ENCODE results near the gene REXO4. TPM values are rescaled to one million over a fixed set of nuclear protein-coding genes. Genes with fewer than 3 reads are reported as not detected.

Gene REXO4
- total and polyA plus RNA-seq, 2 of the 13 experiments (the other 11 are each of a cell fraction or from before 2014, with no cell fraction given), result 18.5 to 30.4 TPM

GRCh38 chr9:133377721-133378216 is 40.0 kb downstream of the REXO4 start (continued):
- no peak for TF ChIP-seq ZNF143 (CRISPR knock-in tag; IDR thresholded peaks at IDR 0.05)
- no peak for TF ChIP-seq NR1H2 (CRISPR knock-in tag; IDR thresholded peaks at IDR 0.05; ENCODE audit: borderline replicate concordance, low read depth)
- TF ChIP-seq ZNF784 (CRISPR knock-in tag; IDR thresholded peaks at IDR 0.05; ENCODE audit: borderline replicate concordance), result no peak
- no peak for TF ChIP-seq DZIP1 (CRISPR knock-in tag; IDR thresholded peaks at IDR 0.05)
- TF ChIP-seq ZNF232 (CRISPR knock-in tag; IDR thresholded peaks at IDR 0.05; ENCODE audit: borderline replicate concordance), result peak; percentile 64; the same call in 1 of the 2 replicates
- no peak for TF ChIP-seq TBP (CRISPR knock-in tag; IDR thresholded peaks at IDR 0.05)
- TF ChIP-seq CSRNP1 (CRISPR knock-in tag; IDR thresholded peaks at IDR 0.05), result no peak
- 0 out of 2 replicates have a peak, but pooled peaks have one; percentile 7 for TF ChIP-seq CEBPB (IDR thresholded peaks at IDR 0.05; ENCODE audit: borderline replicate concordance, low read depth, low read length)
- TF ChIP-seq ZNF101 (CRISPR knock-in tag; IDR thresholded peaks at IDR 0.05; ENCODE audit: borderline replicate concordance, low read depth), result no peak
- TF ChIP-seq ZSCAN20 (CRISPR knock-in tag; IDR thresholded peaks at IDR 0.05; ENCODE audit: borderline replicate concordance), result no peak
- TF ChIP-seq ZNF263 (CRISPR knock-in tag; IDR thresholded peaks at IDR 0.05), result 0 out of 2 replicates have a peak, but pooled peaks have one; percentile 12
- TF ChIP-seq ZNF235 (CRISPR knock-in tag; IDR thresholded peaks at IDR 0.05; ENCODE audit: borderline replicate concordance), result no peak
- peak; percentile 16 for TF ChIP-seq ZNF687 (CRISPR knock-in tag; IDR thresholded peaks at IDR 0.05)
- TF ChIP-seq ZNF800 (CRISPR knock-in tag; IDR thresholded peaks at IDR 0.05), result peak; percentile 66; the same call in 1 of the 2 replicates
- no peak for TF ChIP-seq MTF2 (CRISPR knock-in tag; IDR thresholded peaks at IDR 0.05; ENCODE audit: borderline replicate concordance)
